ENCODE data around the gene CHCHD3.

Gene CHCHD3

GRCh38 chr7:132947011-132947410 lies 134.9 kb downstream of the CHCHD3 start:
- Histone ChIP-seq H3K4me3 (no peak overlapping the region), H3K27ac (no peak overlapping the region)
- TF ChIP-seq, protein P1, sequence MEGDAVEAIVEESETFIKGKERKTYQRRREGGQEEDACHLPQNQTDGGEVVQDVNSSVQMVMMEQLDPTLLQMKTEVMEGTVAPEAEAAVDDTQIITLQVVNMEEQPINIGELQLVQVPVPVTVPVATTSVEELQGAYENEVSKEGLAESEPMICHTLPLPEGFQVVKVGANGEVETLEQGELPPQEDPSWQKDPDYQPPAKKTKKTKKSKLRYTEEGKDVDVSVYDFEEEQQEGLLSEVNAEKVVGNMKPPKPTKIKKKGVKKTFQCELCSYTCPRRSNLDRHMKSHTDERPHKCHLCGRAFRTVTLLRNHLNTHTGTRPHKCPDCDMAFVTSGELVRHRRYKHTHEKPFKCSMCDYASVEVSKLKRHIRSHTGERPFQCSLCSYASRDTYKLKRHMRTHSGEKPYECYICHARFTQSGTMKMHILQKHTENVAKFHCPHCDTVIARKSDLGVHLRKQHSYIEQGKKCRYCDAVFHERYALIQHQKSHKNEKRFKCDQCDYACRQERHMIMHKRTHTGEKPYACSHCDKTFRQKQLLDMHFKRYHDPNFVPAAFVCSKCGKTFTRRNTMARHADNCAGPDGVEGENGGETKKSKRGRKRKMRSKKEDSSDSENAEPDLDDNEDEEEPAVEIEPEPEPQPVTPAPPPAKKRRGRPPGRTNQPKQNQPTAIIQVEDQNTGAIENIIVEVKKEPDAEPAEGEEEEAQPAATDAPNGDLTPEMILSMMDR (IDR thresholded peaks at IDR 0.05), result no peak
- no peak for DNase-seq (ENCODE audit: low spot score)

- Histone ChIP-seq H3K27ac (no peak overlapping the region), H3K4me3 (no peak overlapping the region)
- TF ChIP-seq, protein P1 (IDR thresholded peaks at IDR 0.05), result no peak
- no peak for DNase-seq (ENCODE audit: low spot score)
Observed at GRCh38 chr7:132944774-132945173, 137.1 kb downstream of the CHCHD3 start.

GRCh38 chr7:132943645-132944044 lies 138.2 kb downstream of the CHCHD3 start:
- Histone ChIP-seq H3K4me3 (no peak overlapping the region), H3K27ac (no peak overlapping the region)
- DNase-seq (ENCODE audit: low spot score), result no peak
- TF ChIP-seq, protein P1 (IDR thresholded peaks at IDR 0.05), result no peak

DNA sequence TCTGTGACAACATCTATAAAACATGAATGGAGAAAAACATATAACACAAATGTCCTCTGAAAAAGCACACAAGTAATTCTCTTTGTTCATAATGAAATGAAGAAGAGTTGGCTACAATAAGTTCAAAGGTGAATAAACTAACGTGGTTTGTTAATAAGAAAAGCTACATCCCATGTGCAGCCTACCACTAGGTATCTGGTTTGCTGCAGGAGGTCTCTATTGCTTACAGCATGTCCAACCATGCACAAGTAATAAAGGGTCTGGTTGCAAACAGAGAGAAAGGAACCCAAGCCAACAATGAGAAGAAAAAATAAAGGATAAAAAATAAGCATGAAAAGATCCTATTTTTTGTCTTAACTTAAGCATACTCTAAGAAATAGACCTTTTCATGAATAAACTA lies 139.2 kb downstream of the CHCHD3 start:
- no peak for DNase-seq (ENCODE audit: low spot score)
- H3K27ac ChIP-seq, result no peak overlapping the region
- TF ChIP-seq, protein P1 (IDR thresholded peaks at IDR 0.05), result no peak
- H3K4me3 ChIP-seq, result no peak overlapping the region

DNA sequence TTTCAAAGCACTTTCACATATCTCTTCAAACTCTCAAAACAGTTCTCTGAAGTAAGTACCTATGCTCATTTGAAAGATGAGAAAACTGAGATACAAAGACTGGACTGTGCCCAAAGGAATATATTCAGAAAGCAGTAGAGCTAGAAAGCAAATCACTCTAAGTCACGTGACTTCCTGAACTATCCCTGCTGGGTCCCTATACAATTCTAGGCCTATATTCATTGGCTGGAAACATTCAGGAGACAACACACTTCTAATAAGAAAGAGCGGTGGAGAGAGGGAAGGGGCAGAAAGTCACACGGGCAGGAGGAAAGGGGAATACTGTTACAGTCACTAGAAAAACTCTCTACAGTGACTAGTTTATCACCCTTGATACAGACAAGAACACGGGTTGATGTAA lies 140.0 kb downstream of the CHCHD3 start:
- no peak overlapping the region for H3K4me3 ChIP-seq
- no peak for DNase-seq (ENCODE audit: low spot score)
- H3K27ac ChIP-seq, result no peak overlapping the region
- TF ChIP-seq, protein P1 (IDR thresholded peaks at IDR 0.05), result no peak

DNA sequence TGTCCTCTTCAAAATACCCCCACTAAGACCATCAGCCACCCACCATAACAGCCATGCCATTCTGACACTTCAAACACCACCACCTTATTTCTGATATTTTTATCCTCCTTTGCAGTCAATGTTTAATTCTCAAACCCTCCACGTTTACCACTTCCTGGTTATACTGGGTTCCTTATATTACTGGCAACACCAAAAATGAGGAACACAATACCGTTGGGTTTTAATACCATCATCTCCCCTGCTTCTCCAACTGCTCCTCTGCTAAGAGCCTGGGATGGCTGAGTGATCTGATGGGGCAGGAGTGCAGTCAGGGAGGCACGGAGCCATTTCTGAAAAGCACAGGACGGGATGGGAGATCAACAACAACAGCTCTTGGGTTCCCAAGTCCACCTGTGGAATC lies 140.5 kb downstream of the CHCHD3 start:
- no peak overlapping the region for H3K27ac ChIP-seq
- H3K4me3 ChIP-seq, result no peak overlapping the region
- DNase-seq (ENCODE audit: low spot score), result no peak
- TF ChIP-seq, protein P1 (IDR thresholded peaks at IDR 0.05), result no peak

DNA sequence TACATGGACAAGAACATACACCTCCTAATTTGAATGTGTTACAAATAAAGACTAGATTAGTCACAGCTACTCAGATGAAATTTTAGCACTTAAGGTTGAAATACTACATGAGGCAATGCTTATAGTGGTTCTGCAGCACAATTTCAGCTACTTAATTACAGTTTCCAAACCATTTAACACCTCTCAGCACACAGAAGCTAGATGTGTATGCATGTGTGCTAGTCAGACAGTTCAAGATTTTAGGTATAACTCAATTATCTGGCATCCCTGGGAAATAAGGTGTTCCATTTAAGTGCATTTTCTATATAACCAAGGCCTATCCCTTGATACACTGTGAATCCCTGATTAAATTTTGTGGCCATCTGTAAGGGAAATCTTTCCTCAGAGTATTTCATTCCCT lies 141.8 kb downstream of the CHCHD3 start:
- Histone ChIP-seq H3K4me3 (no peak overlapping the region), H3K27ac (no peak overlapping the region)
- TF ChIP-seq, protein P1 (IDR thresholded peaks at IDR 0.05), result no peak
- DNase-seq (ENCODE audit: low spot score), result no peak
